ENCODE measurements around the gene STK40.

Gene STK40, protein sequence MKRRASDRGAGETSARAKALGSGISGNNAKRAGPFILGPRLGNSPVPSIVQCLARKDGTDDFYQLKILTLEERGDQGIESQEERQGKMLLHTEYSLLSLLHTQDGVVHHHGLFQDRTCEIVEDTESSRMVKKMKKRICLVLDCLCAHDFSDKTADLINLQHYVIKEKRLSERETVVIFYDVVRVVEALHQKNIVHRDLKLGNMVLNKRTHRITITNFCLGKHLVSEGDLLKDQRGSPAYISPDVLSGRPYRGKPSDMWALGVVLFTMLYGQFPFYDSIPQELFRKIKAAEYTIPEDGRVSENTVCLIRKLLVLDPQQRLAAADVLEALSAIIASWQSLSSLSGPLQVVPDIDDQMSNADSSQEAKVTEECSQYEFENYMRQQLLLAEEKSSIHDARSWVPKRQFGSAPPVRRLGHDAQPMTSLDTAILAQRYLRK

GRCh38 chr1:36385410-36386264 lies at the start of gene STK40:
STK40 (minus strand) TSS chr1:36385924; CDS start chr1:36361332, 24,592 bp downstream.
- in situ Hi-C loops (cut with MboI; ENCODE audit: low pct_unique_long_range_greater_than_20kb, low sequenced_read_pairs, unreplicated experiment), result no loop called here
- DNase-seq (ENCODE audit: low spot score), result peak; percentile 97
- TF ChIP-seq, protein P1, sequence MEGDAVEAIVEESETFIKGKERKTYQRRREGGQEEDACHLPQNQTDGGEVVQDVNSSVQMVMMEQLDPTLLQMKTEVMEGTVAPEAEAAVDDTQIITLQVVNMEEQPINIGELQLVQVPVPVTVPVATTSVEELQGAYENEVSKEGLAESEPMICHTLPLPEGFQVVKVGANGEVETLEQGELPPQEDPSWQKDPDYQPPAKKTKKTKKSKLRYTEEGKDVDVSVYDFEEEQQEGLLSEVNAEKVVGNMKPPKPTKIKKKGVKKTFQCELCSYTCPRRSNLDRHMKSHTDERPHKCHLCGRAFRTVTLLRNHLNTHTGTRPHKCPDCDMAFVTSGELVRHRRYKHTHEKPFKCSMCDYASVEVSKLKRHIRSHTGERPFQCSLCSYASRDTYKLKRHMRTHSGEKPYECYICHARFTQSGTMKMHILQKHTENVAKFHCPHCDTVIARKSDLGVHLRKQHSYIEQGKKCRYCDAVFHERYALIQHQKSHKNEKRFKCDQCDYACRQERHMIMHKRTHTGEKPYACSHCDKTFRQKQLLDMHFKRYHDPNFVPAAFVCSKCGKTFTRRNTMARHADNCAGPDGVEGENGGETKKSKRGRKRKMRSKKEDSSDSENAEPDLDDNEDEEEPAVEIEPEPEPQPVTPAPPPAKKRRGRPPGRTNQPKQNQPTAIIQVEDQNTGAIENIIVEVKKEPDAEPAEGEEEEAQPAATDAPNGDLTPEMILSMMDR (IDR thresholded peaks at IDR 0.05; ENCODE audit: extremely low read depth, insufficient read depth, missing control alignments), result no peak

DNA sequence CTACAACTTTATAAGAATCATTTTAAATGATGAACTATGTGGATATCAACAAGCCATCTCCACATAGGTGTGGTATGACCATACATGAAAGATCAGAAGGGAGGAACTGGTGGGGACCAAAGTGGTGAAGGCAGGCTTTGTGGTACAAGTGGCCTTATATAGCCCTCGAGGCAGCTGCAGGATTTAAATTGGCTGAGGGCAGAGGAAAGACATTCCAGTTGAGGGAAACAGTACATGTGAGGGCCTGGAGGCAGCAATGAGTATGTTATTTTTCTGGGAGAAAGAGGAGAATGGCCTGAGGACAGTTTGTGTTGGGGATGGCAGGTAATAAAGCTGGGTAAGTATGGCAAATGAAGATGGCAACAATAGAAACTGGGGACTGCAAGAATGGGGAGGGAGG lies 47.4 kb upstream of the STK40 start:
- no peak for DNase-seq (ENCODE audit: low spot score)
- TF ChIP-seq, protein P1 (IDR thresholded peaks at IDR 0.05; ENCODE audit: extremely low read depth, insufficient read depth, missing control alignments), result no peak
- in situ Hi-C loops (cut with MboI; ENCODE audit: low pct_unique_long_range_greater_than_20kb, low sequenced_read_pairs, unreplicated experiment), result no loop called here

- in situ Hi-C loops (cut with MboI; ENCODE audit: low pct_unique_long_range_greater_than_20kb, low sequenced_read_pairs, unreplicated experiment), result no loop called here
- no peak for DNase-seq (ENCODE audit: low spot score)
- TF ChIP-seq, protein P1 (IDR thresholded peaks at IDR 0.05; ENCODE audit: extremely low read depth, insufficient read depth, missing control alignments), result no peak
These were observed 46.9 kb upstream of the STK40 start for GRCh38 chr1:36432616-36433015.

GRCh38 chr1:36425791-36426190 lies 40.1 kb upstream of the STK40 start:
- DNase-seq (ENCODE audit: low spot score), result no peak
- TF ChIP-seq, protein P1 (IDR thresholded peaks at IDR 0.05; ENCODE audit: extremely low read depth, insufficient read depth, missing control alignments), result no peak

GRCh38 chr1:36421649-36422048 lies 35.9 kb upstream of the STK40 start:
- TF ChIP-seq, protein P1 (IDR thresholded peaks at IDR 0.05; ENCODE audit: extremely low read depth, insufficient read depth, missing control alignments), result no peak
- no peak for DNase-seq (ENCODE audit: low spot score)
- in situ Hi-C loops (cut with MboI; ENCODE audit: low pct_unique_long_range_greater_than_20kb, low sequenced_read_pairs, unreplicated experiment), result loop anchor here (25.0 kb wide), 1 partner anchor 284 kb away; the partner anchor contains the start of genes COL8A2 and TRAPPC3

More at GRCh38 chr1:36425791-36426190, 40.1 kb upstream of the STK40 start:
- in situ Hi-C loops (cut with MboI; ENCODE audit: low pct_unique_long_range_greater_than_20kb, low sequenced_read_pairs, unreplicated experiment), result no loop called here

DNA sequence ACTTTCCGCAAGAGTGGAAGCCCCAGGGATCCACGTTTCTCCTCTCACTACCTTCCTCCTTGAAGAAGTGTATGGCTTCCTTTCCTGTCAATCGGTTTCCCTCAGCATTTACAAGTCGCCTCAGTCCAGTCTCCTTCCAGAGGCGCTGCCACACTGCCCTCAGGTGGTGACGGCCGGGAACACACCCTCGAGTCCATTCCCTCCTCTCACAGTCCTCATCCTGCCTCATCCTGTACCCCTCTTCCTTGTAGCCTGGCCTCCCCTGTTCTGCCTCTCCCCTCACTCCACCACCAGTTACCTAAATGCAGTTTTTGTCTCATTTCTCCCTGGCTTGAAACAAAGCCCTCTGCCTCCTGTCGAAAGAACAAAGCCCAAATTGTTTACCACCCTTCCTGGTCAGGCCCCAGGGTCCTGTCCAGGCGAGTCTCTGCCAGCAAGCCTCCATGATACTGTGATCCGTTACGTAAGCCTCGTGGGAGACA lies 35.2 kb upstream of the STK40 start:
- in situ Hi-C loops (cut with MboI; ENCODE audit: low pct_unique_long_range_greater_than_20kb, low sequenced_read_pairs, unreplicated experiment), result loop anchor here (25.0 kb wide), 1 partner anchor 284 kb away; the partner anchor contains the start of genes COL8A2 and TRAPPC3
- TF ChIP-seq, protein P1 (IDR thresholded peaks at IDR 0.05; ENCODE audit: extremely low read depth, insufficient read depth, missing control alignments), result peak; percentile 96
- peak; percentile 76 for DNase-seq (ENCODE audit: low spot score)
